VCaP (cell line): ENCODE data around the gene DUSP3.

Experiments used
- H3K27ac ChIP-seq: fragments of 450-650 bp; 2 replicates; pipeline ENCODE4 v1.5.1; 2017
- CTCF ChIP-seq: fragments of 450-650 bp; conservative IDR thresholded peaks from 2 replicates; pipeline ENCODE4 v1.5.1; 2017; ENCODE audit warnings: mild to moderate bottlenecking, moderate library complexity

The DUSP3 gene

GRCh38 chr17:43741636-43742035 is 37.1 kb downstream of the DUSP3 start:
- no peak for TF ChIP-seq CTCF
- no peak overlapping the region for H3K27ac ChIP-seq

GRCh38 chr17:43740541-43740940 is 38.2 kb downstream of the DUSP3 start:
- no peak for TF ChIP-seq CTCF
- H3K27ac ChIP-seq = no peak overlapping the region

GRCh38 chr17:43737722-43738121 is 41.1 kb downstream of the DUSP3 start:
- H3K27ac ChIP-seq = no peak overlapping the region
- no peak for TF ChIP-seq CTCF

- no peak overlapping the region for H3K27ac ChIP-seq
- no peak for TF ChIP-seq CTCF
These were observed 42.4 kb downstream of the DUSP3 start for GRCh38 chr17:43736389-43736788.

- no peak for TF ChIP-seq CTCF
- H3K27ac ChIP-seq = no peak overlapping the region
These were observed 44.4 kb downstream of the DUSP3 start for GRCh38 chr17:43734376-43734775.

GRCh38 chr17:43733956-43734355 is 44.8 kb downstream of the DUSP3 start:
- no peak overlapping the region for H3K27ac ChIP-seq
- TF ChIP-seq CTCF = no peak

GRCh38 chr17:43732958-43733357 is 45.8 kb downstream of the DUSP3 start:
- H3K27ac ChIP-seq = no peak overlapping the region
- no peak for TF ChIP-seq CTCF

GRCh38 chr17:43728081-43728480 is 50.7 kb downstream of the DUSP3 start:
- no peak for TF ChIP-seq CTCF

More at GRCh38 chr17:43728081-43728480, 50.7 kb downstream of the DUSP3 start:
- H3K27ac ChIP-seq = no peak overlapping the region
